Putamen (tissue), 1 donor: ENCODE data around the gene FGFBP1.
"Not testable (repeated sequence)": the region's sequence is repeated elsewhere in the genome, so short reads cannot be mapped to it uniquely, and the experiment has no call there.

Source experiments
- DNase-seq: peaks from one replicate; pipeline ENCODE4 v3.0.0-alpha.2; 2016; ENCODE audit warnings: low spot score

FGFBP1 gene

DNA sequence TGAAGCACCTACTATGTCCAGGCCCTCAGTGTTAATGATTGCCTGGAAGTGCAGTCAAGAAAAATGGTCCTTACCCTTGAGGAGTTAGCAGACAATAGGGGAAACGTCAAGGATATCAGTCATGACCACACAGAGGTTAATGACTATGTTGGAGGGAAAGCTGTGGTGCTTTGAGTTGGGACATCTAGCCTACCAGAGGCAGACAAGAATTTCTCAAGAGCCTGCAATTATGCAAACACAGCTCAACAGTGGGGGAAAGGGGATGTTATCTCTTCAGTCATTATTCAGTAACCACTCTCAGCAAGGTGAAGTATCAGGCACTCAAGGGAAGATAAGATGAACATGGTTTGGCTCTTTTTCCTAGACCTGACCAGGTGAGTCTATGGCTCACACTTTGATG is 7.0 kb upstream of the FGFBP1 start:
- no peak for DNase-seq

GRCh38 chr4:15944895-15945294 is 6.4 kb upstream of the FGFBP1 start:
- DNase-seq, result no peak

GRCh38 chr4:15942283-15942682 is 3.7 kb upstream of the FGFBP1 start:
- no peak for DNase-seq

DNA sequence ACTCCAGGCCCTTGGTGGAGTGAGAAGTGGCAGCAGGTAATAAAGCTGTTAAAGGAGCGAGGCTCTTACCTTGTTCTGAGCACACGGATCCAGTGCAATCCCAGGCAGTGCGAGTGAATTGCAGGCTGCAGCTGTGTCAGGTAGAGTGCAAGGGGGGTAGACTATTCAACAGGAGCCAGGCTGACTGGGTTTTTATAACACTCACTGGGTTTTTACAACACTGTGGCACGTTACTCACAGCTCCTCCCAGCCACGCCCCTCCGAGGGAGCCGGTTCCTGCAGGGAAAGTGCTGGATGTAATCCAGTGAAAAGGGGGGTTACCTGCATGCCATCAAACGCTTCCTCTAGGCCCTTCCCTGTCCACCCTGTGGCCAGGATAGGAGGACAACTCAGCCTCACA is 358 bp downstream of the FGFBP1 start:
- DNase-seq, result no peak

DNA sequence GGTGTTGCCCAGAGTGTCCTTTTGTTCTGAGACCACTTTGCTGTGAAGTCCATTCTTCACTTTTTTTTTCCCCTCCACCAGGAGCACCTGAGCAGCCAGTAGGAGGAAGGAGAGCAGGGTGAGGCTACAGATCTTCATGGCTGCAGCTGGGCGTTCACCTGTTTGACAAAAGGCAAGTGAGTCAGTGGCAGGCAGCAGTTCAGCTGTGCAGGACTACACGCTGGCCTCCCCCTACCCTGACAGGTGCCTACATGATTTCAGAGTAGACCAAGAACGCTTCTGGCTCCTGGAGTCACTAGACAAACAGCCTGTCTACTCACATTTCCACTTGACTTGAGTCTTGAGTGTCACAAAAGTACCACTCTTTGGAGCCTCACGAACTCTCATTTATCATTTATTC is 2.0 kb downstream of the FGFBP1 start:
- DNase-seq, result no peak

DNA sequence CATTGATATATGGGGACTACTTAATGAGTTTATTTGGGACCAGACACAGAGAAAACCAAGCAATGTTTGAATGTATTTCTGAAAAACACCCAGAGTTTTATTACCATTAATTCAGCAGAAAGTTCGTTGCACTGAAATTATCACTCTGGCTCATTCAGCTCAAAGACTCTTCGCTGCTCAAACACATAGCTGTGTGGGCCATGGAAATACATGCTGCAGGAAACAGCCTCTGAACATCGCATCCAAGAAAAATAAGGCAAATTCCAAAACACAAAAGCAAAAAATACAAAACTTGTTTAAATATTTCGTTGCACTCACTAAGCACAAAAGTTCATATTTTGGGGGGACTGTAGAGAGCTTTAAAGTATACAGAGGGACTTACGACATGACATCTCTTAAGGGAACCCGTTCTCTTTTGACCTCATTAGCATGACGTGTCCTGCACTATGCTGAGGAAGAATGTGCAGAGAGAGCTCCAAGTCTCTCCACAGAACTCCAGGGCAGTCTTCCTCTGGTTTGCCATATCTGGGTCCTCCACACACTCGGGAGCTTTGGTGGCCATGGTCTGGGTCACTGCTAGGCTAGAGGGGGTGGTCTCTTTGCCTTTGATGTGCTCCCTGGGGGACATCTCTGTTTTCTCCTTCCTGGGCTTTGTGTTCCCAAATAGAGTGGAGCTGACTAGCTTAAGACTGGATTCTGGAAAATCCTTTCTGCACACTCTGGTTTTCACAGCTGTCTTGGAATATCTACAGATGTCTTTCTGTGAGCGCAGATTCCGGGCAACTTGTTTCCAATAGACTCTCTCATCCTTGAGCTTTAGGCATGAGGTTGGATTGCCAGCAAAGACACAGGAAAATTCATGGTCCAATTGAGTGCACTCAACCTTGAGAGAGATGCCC is 2.8 kb downstream of the FGFBP1 start:
- no peak for DNase-seq

DNA sequence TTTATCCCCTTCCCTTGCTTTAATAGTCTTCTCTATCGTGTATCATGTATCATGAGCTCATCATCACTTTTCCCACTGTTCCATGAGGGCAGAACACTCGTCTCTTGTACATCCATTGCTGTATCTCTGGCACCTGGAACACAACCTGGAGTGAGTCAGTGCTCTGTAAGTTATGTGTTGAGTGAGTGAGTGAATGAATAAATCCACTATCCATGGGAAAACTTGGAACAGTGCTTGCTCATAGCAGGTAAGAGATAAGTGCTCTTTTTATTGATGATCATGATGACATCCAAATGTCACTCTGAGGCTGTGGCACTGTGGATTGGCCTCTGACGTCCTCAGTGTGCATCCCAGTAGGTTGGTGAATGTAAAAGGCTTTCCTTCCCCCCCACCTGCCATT is 4.3 kb downstream of the FGFBP1 start:
- DNase-seq, result no peak

DNA sequence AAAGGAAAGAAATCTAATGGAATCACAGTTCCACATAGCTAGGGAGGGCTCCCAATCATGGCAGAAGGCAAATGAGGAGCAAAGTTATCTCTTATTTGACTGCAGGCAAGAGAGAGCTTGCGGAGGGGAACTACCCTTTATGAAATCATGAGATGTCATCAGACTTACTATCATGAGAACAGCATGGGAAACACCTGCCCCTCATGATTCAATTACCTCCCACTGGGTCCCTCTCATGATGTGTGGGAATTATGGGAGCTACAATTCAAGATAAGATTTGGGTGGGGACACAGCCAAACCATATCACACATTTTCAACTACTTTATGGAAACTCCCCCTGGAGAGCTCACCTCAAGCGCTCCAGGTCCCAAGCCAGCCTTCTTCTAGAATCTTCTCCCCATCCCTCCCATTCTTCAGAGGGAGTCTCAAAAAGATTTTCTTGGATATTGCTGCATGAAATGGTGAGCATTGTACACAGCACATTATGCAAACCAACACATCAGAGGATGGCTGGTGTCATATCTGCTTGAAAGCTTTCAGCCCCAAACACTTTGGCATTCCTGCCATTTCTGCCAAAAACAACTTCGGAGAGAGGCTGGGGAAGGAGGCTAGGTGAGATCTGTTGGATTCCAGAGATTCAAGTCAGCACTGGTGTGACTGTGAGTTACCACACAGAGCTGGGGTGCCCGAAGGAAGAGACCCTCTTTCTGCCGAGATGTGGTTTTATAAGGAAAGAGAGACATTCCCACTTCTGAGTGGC is 6.9 kb downstream of the FGFBP1 start:
- DNase-seq, result no peak

DNA sequence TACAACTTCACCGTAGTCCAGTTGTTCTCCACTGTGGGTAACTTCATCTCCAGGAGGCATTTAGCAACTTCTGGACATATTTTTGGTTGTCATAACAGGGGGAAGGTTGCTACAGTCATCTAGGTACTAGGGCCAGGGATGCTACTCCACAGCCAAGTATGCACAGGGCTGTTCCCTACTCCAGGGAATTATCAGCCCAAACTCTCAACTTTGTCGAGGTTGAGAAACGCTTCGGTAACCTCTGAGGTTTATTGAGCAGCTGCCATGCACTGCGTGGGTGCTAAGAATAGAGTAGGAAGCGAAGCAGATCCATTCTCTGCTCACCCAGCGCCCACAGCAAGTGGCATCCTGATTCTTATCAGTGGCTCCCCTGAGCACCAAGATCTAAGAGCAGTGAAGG is 8.2 kb downstream of the FGFBP1 start:
- no peak for DNase-seq

- DNase-seq, result no peak
Measured at GRCh38 chr4:15929540-15929939, 9.0 kb downstream of the FGFBP1 start.

DNA sequence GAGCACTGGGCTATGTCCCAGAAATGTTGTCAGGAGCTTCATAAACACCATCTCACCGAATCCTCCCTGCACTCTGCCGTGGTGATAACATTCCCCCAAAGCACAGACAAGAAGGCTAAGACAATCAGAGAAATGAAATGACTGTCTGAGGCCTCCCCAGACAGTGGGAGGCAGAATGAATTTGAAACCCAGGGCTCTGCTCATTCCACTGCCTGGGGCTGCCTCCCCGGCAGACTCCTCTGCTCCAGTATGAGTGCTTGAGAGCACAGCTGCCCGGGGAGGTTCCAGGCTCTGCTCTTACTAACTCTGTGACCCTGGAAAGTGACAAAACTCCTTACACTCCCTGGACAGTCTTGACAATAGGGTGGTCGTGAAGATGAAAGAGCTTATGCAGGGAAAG is 9.7 kb downstream of the FGFBP1 start:
- no peak for DNase-seq

GRCh38 chr4:15926486-15926885 is 12.1 kb downstream of the FGFBP1 start:
- no peak for DNase-seq

DNA sequence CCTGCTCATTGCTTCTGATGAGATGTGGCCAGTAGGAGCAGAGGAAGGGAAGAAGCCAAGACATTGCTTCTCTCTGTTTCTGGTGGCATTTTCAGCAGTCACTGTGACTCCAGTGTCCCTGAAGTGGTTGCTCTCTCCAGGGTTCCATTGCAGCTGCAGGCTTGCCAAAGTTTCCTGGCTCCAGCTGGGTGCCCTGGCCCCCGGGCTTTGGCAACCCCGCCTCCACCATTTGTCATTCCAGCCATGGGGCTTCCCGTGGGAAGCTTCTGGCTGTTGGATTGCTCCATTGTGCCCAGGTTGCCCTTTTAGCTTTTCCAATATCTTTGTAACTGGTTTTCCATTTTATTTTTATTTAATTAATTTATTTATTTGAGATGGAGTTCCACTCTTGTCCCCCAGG is 12.7 kb downstream of the FGFBP1 start:
- DNase-seq, result no peak

- no peak for DNase-seq
Measured at GRCh38 chr4:15921592-15921932, 17.0 kb downstream of the FGFBP1 start.

- DNase-seq, result no peak
Measured at GRCh38 chr4:15920723-15921591, 17.6 kb downstream of the FGFBP1 start.

DNA sequence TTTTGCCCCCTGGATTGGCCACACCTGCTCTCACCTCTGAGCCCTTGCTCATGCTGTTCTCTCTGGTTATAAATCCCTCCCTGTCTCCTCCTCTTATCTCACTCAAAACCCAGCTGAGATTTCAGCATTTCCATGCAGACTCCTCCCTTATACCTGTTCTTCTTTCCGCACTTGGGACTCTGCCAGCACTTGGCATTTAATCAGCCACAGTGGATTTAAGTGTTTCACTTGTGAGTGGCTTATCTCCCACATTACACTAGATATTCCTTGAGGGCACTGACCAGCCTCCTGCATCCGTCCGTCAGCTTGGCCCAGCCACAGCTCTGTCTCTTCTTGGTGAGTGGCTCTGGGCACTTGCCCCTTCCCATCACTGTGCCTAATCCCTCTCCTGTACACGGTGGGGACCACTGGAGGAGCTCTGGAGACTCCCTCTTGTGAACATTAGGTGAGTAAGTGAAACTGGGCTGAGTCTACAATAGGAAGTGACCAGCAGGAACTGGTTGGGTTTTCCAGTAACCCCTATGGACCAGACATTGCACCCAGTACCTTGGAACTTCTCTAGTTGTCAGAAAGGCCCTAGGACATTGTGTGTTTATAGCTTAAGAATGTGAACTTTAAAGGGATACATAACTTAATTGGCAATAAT is 19.9 kb downstream of the FGFBP1 start:
- no peak for DNase-seq

GRCh38 chr4:15917297-15917696 is 21.2 kb downstream of the FGFBP1 start:
- DNase-seq, result no peak

DNA sequence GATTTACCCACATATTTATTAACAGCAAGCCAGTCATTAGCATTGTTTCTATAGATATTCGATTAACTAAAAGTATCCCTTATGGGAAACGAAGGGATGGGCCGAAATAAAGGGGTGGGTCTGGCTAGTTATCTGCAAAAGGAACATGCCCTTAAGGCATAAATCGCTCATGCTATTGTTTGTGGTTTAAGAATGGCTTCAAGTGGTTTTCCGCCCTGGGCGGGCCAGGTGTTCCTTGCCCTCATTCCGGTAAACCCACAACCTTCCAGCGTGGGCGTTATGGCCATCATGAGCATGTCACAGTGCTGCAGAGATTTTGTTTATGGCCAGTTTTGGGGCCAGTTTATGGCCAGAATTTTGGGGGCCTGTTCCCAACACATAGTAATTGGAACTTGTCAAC is 22.2 kb downstream of the FGFBP1 start:
- DNase-seq, result not testable (repeated sequence)

DNA sequence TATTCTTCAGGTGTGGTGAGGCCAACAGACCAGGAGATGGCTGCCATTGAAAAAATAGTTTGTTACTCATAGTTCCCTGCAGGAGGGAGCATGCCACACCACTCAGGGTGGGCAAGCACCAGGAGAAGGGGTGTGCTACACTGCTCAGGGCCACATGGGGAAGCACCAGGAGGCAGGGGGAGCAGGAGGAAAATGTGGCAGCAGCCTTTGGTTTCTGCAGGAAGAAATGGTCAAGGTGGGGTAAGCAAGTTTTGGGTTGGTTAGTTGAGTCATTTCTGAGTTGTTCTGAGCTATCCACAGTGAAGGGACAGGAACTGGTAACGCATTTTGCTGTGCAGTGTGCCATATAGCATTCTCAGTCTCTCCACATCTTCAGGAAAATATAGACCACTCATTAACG is 23.8 kb downstream of the FGFBP1 start:
- no peak for DNase-seq

DNA sequence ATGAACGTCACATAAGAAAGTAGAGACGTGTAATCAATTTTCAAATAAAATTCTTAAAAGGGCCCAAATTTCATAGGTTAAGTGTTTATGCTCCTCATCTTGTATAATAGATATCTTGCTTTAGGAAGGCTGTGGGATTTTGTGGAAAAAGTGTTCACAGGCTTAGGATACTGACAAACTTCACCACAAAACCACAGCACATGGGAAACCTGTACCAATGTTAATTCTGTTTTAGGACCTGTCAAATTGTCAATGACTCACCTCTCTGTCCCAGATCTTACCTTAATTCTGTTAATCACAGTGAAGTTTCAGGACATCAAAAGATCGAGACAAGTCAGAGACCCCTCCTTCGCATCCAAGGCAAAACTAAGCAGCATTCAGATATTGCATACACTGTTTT is 24.2 kb downstream of the FGFBP1 start:
- DNase-seq, result no peak

DNA sequence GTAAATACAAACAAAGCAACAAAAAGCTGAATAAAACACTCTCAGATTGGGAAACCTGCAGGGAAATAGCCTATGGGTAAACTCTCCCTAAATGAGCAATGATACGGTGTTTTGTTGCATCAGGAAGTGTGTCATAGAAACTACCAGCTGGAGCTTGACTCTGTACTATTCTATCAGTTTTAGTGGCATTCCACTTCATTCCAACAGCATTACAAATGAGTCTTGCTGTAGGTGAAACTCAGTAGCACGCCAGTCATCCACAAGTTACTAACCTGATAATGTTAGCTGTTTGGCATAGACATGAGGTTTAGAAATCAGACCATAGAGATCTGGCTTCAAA is 24.9 kb downstream of the FGFBP1 start:
- no peak for DNase-seq

GRCh38 chr4:15912961-15913630 is 25.4 kb downstream of the FGFBP1 start:
- DNase-seq, result no peak
